Mammary epithelial cell (primary cell): ENCODE measurements around the gene USH2A.

Experiments
- EZH2 ChIP-seq: IDR thresholded peaks from 2 replicates; pipeline ENCODE4 v1.6.1; 2012; ENCODE audit warnings: low read length, inconsistent platforms, borderline replicate concordance
- TF ChIP-seq, protein P1 (sequence below), 2 donors: IDR thresholded peaks in 1 of 2; conservative IDR thresholded peaks in 1 of 2; 2 replicates each; pipeline ENCODE4 v1.5.1; 2011 to 2012; ENCODE audit warnings: inconsistent platforms in 2 of 2, low read length in 2 of 2, mild to moderate bottlenecking in 2 of 2, control low read depth in 1 of 2, low read depth in 1 of 2; ENCODE audit not compliant: insufficient read depth in 1 of 2; ENCODE audit errors: extremely low read depth in 1 of 2

GRCh38 chr1:216183007-216183406, 240.2 kb downstream of the USH2A start:
- TF ChIP-seq EZH2 = no peak
- TF ChIP-seq, protein P1, sequence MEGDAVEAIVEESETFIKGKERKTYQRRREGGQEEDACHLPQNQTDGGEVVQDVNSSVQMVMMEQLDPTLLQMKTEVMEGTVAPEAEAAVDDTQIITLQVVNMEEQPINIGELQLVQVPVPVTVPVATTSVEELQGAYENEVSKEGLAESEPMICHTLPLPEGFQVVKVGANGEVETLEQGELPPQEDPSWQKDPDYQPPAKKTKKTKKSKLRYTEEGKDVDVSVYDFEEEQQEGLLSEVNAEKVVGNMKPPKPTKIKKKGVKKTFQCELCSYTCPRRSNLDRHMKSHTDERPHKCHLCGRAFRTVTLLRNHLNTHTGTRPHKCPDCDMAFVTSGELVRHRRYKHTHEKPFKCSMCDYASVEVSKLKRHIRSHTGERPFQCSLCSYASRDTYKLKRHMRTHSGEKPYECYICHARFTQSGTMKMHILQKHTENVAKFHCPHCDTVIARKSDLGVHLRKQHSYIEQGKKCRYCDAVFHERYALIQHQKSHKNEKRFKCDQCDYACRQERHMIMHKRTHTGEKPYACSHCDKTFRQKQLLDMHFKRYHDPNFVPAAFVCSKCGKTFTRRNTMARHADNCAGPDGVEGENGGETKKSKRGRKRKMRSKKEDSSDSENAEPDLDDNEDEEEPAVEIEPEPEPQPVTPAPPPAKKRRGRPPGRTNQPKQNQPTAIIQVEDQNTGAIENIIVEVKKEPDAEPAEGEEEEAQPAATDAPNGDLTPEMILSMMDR (conservative IDR thresholded peaks at IDR 0.05 in 1 of 2, IDR thresholded peaks at IDR 0.05 in 1 of 2; ENCODE audit: extremely low read depth in 1 of 2, insufficient read depth in 1 of 2, low read depth in 1 of 2, low read length in 2 of 2) = no peak
